HK-2 (cell line): ENCODE results near the gene PPM1H.
"Not testable (repeated sequence)": the region's sequence is repeated elsewhere in the genome, so short reads cannot be mapped to it uniquely, and the experiment has no call there.

ENCODE experiments used
- DNase-seq: peaks from one replicate; pipeline ENCODE4 v3.0.0-alpha.2; 2018; ENCODE audit not compliant: unreplicated experiment

Gene PPM1H

GRCh38 chr12:62683776-62684569, 251.0 kb downstream of the PPM1H start:
- no peak for DNase-seq

GRCh38 chr12:62681306-62681705, 253.6 kb downstream of the PPM1H start:
- DNase-seq: no peak

GRCh38 chr12:62679608-62680007, 255.3 kb downstream of the PPM1H start:
- no peak for DNase-seq

GRCh38 chr12:62677355-62677754, 257.6 kb downstream of the PPM1H start:
- no peak for DNase-seq

GRCh38 chr12:62676521-62677307, 258.2 kb downstream of the PPM1H start:
- no peak for DNase-seq

- no peak for DNase-seq
These were observed 261.7 kb downstream of the PPM1H start for GRCh38 chr12:62673028-62673815.

- DNase-seq: no peak
These were observed 263.8 kb downstream of the PPM1H start for GRCh38 chr12:62670986-62671720.

- no peak for DNase-seq
These were observed 266.2 kb downstream of the PPM1H start for GRCh38 chr12:62668782-62669181.

GRCh38 chr12:62664951-62665350, 270.0 kb downstream of the PPM1H start:
- not testable (repeated sequence) for DNase-seq

- DNase-seq: no peak
These were observed 274.2 kb downstream of the PPM1H start for GRCh38 chr12:62660756-62661155.

- no peak for DNase-seq
These were observed 275.3 kb downstream of the PPM1H start for GRCh38 chr12:62659453-62660295.

GRCh38 chr12:62658910-62659309, 276.0 kb downstream of the PPM1H start:
- no peak for DNase-seq

GRCh38 chr12:62657363-62657632, 277.7 kb downstream of the PPM1H start:
- no peak for DNase-seq

GRCh38 chr12:62656591-62657362, 278.2 kb downstream of the PPM1H start:
- no peak for DNase-seq

GRCh38 chr12:62655666-62656151, 279.2 kb downstream of the PPM1H start:
- no peak for DNase-seq

GRCh38 chr12:62654326-62655241, 280.4 kb downstream of the PPM1H start:
- DNase-seq: peak; percentile 17

GRCh38 chr12:62653740-62654139, 281.2 kb downstream of the PPM1H start:
- no peak for DNase-seq

GRCh38 chr12:62653304-62653703, 281.6 kb downstream of the PPM1H start:
- DNase-seq: no peak

GRCh38 chr12:62651138-62651537, 283.8 kb downstream of the PPM1H start:
- no peak for DNase-seq
